Measurements from ENCODE around the gene KCNH1.
A peak's percentile ranks its signal among the peaks of the same experiment; 100 is the strongest.
"Not testable (repeated sequence)": the region's sequence is repeated elsewhere in the genome, so short reads cannot be mapped to it uniquely, and the experiment has no call there.

KCNH1 gene

GRCh38 chr1:210676539-210676938 lies 457.4 kb downstream of the KCNH1 start:
- no peak for DNase-seq

GRCh38 chr1:210674151-210674550 lies 459.8 kb downstream of the KCNH1 start:
- no peak for DNase-seq

- no peak for DNase-seq
Measured at GRCh38 chr1:210669951-210670350, 464.0 kb downstream of the KCNH1 start.

- DNase-seq = no peak
Measured at GRCh38 chr1:210663730-210664573, 470.0 kb downstream of the KCNH1 start.

- no peak for DNase-seq
Measured at GRCh38 chr1:210662291-210663050, 471.5 kb downstream of the KCNH1 start.

- DNase-seq = not testable (repeated sequence)
Measured at GRCh38 chr1:210661520-210661919, 472.4 kb downstream of the KCNH1 start.

GRCh38 chr1:210657806-210658205 lies 476.1 kb downstream of the KCNH1 start:
- DNase-seq = no peak

GRCh38 chr1:210655511-210655910 lies 478.4 kb downstream of the KCNH1 start:
- peak in 1 of 2 experiments; percentile 4 for DNase-seq

GRCh38 chr1:210654176-210654981 lies 479.6 kb downstream of the KCNH1 start:
- DNase-seq = no peak

- DNase-seq = no peak
Measured at GRCh38 chr1:210653771-210654170, 480.2 kb downstream of the KCNH1 start.

GRCh38 chr1:210652329-210652954 lies 481.5 kb downstream of the KCNH1 start:
- DNase-seq = no peak

- DNase-seq = no peak
Measured at GRCh38 chr1:210650403-210650802, 483.5 kb downstream of the KCNH1 start.

GRCh38 chr1:210648588-210649269 lies 485.2 kb downstream of the KCNH1 start:
- no peak for DNase-seq

GRCh38 chr1:210647406-210648333 lies 486.3 kb downstream of the KCNH1 start:
- no peak for DNase-seq

GRCh38 chr1:210646258-210646616 lies 487.7 kb downstream of the KCNH1 start:
- no peak for DNase-seq

GRCh38 chr1:210645582-210646257 lies 488.2 kb downstream of the KCNH1 start:
- DNase-seq = no peak

- no peak for DNase-seq
Measured at GRCh38 chr1:210641582-210641981, 492.4 kb downstream of the KCNH1 start.

GRCh38 chr1:210635108-210635507 lies 498.8 kb downstream of the KCNH1 start:
- DNase-seq = no peak

- no peak for DNase-seq
Measured at GRCh38 chr1:210633636-210634035, 500.3 kb downstream of the KCNH1 start.

- DNase-seq = no peak
Measured at GRCh38 chr1:210633140-210633539, 500.8 kb downstream of the KCNH1 start.
